GM12878 (cell line): Measurements from ENCODE around the gene PLPP1. TPM values are rescaled to one million over a fixed set of nuclear protein-coding genes. Genes with fewer than 3 reads are reported as not detected.

Experiments
- ATAC-seq: fragments of 200-7000 bp; cut with Tn5 transposase; 3 replicates; pipeline ENCODE4 v1.9.1; 2020; ENCODE audit warnings: mild to moderate bottlenecking, moderate library complexity
- BruUV-seq: library from RNA; stranded (reverse); fragments of 400-500 nt; replicated peaks from 2 replicates; lab custom pipeline; 2021; lab: Mats Ljungman, UMichigan
- CTCF ChIA-PET: fragments of 300-600 bp; sonication (Branson Sonifier 250); formaldehyde crosslinking; extraction: SDS; loops from one replicate; lab custom pipeline; 2021; ENCODE audit warnings: inconsistent platforms; lab: Yijun Ruan, JAX
- POLR2A ChIA-PET: fragments of 350-600 bp; formaldehyde crosslinking; extraction: SDS; loops from one replicate; lab custom pipeline; 2021; ENCODE audit warnings: inconsistent platforms; lab: Charles Lee
- RAD21 ChIA-PET: fragments of 300-600 bp; sonication (Branson Sonifier 250); formaldehyde crosslinking; loops from one replicate; lab custom pipeline; 2023; ENCODE audit warnings: antibody characterized with exemption; ENCODE audit not compliant: unreplicated experiment; lab: Charles Lee
- SMC1A ChIA-PET: fragments of 300-600 bp; sonication (Branson Sonifier 250); formaldehyde crosslinking; loops from one replicate; lab custom pipeline; 2023; ENCODE audit not compliant: unreplicated experiment, uncharacterized antibody; lab: Charles Lee
- DNase-seq: peaks from one replicate; pipeline ENCODE4 v3.0.0-alpha.2; 2011; ENCODE audit warnings: low read depth, low spot score
- FAIRE-seq: peaks from 3 replicates; lab custom pipeline; 2011; peaks lifted over from hg19 to GRCh38; lab: Jason Lieb, UNC
- H2AFZ ChIP-seq: 2 replicates; pipeline ENCODE4 v1.6.0; 2011; ENCODE audit warnings: low read depth, low read length, control low read depth; ENCODE audit not compliant: control insufficient read depth
- H3K27ac ChIP-seq: 2 replicates; pipeline ENCODE4 v1.5.1; 2011; ENCODE audit warnings: control low read depth; ENCODE audit not compliant: control insufficient read depth, insufficient read depth
- H3K27me3 ChIP-seq, 2 experiments: replicated peaks in 1 of 2; 2 replicates each; pipeline versions ENCODE4 v1.6.0 to v1.6.1; 2011; ENCODE audit warnings: low read length in 1 of 2; ENCODE audit not compliant: control insufficient read depth in 2 of 2, insufficient read depth in 2 of 2
- H3K36me3 ChIP-seq, 2 experiments: 2 replicates each; pipeline ENCODE4 v1.5.1; 2011; ENCODE audit warnings: low read length in 1 of 2; ENCODE audit not compliant: control insufficient read depth in 2 of 2, insufficient read depth in 2 of 2
- H3K4me1 ChIP-seq: 2 replicates; pipeline ENCODE4 v1.6.1; 2011; ENCODE audit warnings: mild to moderate bottlenecking, low read length, moderate library complexity, mixed read lengths; ENCODE audit not compliant: control insufficient read depth, insufficient read depth
- H3K4me2 ChIP-seq: 2 replicates; pipeline ENCODE4 v1.6.0; 2011; ENCODE audit warnings: control low read depth; ENCODE audit not compliant: control insufficient read depth, insufficient read depth
- H3K4me3 ChIP-seq: fragments of 200-600 bp; sonication (generic); 2 replicates; pipeline ENCODE4 v1.5.1; 2016
- H3K79me2 ChIP-seq: 2 replicates; pipeline ENCODE4 v1.6.0; 2011; ENCODE audit warnings: low read length; ENCODE audit not compliant: control insufficient read depth, insufficient read depth
- H3K9ac ChIP-seq: 2 replicates; pipeline ENCODE4 v1.8.0; 2011; ENCODE audit warnings: low read length, control low read depth, mixed read lengths; ENCODE audit not compliant: control insufficient read depth, insufficient read depth
- H3K9me3 ChIP-seq: replicated peaks from 3 replicates; pipeline ENCODE4 v1.5.1; 2011; ENCODE audit warnings: mild to moderate bottlenecking, low read length; ENCODE audit not compliant: control insufficient read depth, insufficient read depth
- H4K20me1 ChIP-seq: 2 replicates; pipeline ENCODE4 v1.6.0; 2011; ENCODE audit not compliant: control insufficient read depth, insufficient read depth
- EP300 ChIP-seq, 2 experiments: fragments of 150-350 bp in 1 of 2; IDR thresholded peaks; 2 replicates each; pipeline ENCODE4 v1.6.1; 2011 to 2012; ENCODE audit warnings: low read depth in 2 of 2, low read length in 2 of 2, borderline replicate concordance in 1 of 2, improper control_type of control experiment in 1 of 2, inconsistent platforms in 1 of 2; ENCODE audit not compliant: control insufficient read depth in 1 of 2
- FOXK2 ChIP-seq: fragments of 450-650 bp; IDR thresholded peaks from 2 replicates; pipeline ENCODE4 v1.6.1; 2017; ENCODE audit warnings: mild to moderate bottlenecking, moderate library complexity
- MTA2 ChIP-seq: fragments of 450-650 bp; IDR thresholded peaks from 2 replicates; pipeline ENCODE4 v1.6.1; 2016; ENCODE audit warnings: low read depth, mild to moderate bottlenecking, moderate library complexity
- MYC ChIP-seq: IDR thresholded peaks from 2 replicates; pipeline ENCODE4 v1.6.1; 2011; ENCODE audit warnings: mild to moderate bottlenecking, low read length, moderate library complexity, inconsistent platforms; ENCODE audit not compliant: insufficient read depth, insufficient replicate concordance, insufficient read length, severe bottlenecking
- PML ChIP-seq: IDR thresholded peaks from 2 replicates; pipeline ENCODE4 v1.6.1; 2012; ENCODE audit warnings: low read length, inconsistent platforms
- POLR2AphosphoS5 ChIP-seq: IDR thresholded peaks from 2 replicates; pipeline ENCODE4 v1.6.1; 2011; ENCODE audit warnings: mild to moderate bottlenecking, low read length, inconsistent platforms
- POU2F2 ChIP-seq: IDR thresholded peaks from 3 replicates; pipeline ENCODE4 v1.6.1; 2011; ENCODE audit warnings: low read depth, mild to moderate bottlenecking, low read length, borderline replicate concordance
- SPI1 ChIP-seq: IDR thresholded peaks from 2 replicates; pipeline ENCODE4 v1.6.1; 2011; ENCODE audit warnings: low read depth, mild to moderate bottlenecking, low read length, moderate library complexity, borderline replicate concordance; ENCODE audit not compliant: insufficient read depth
- ZNF384 ChIP-seq: IDR thresholded peaks from 2 replicates; pipeline ENCODE4 v1.6.1; 2012; ENCODE audit warnings: low read depth, mild to moderate bottlenecking, low read length, improper control_type of control experiment, borderline replicate concordance
- WGBS: methylation state at CpG from one replicate; pipeline ENCODE4 v1.1.6; 2016; ENCODE audit warnings: low lambda C conversion rate; ENCODE audit not compliant: insufficient replicate concordance, insufficient coverage; ENCODE audit errors: missing lambda C conversion rate; 5-methylcytosine and 5-hydroxymethylcytosine counted together
- in situ Hi-C: fragments of 300-500 bp; cut with MboI; formaldehyde crosslinking; loops from 9 replicates; pipeline ENCODE4 v1.14.3; 2018; ENCODE audit warnings: mixed read lengths
- intact Hi-C: fragments of 100-400 bp; cut with micrococcal nuclease; formaldehyde crosslinking; loops from one replicate; pipeline ENCODE4 v1.14.2; 2022; ENCODE audit not compliant: unreplicated experiment
- polyA plus RNA-seq, 11 experiments: library from polyadenylated mRNA; depleted of rRNA in 4 of 11; unstranded in 6 of 11; stranded (reverse) in 5 of 11; fragments of >200 nt; fragmentation: Nextera tagmentation in 4 of 11; fragmentation: Illumina TruSeq in 1 of 11; extraction: Ambion mirVana in 4 of 11; extraction: Trizol in 1 of 11; gene quantifications; 1 replicate in 1 of 11; 2 replicates in 10 of 11; pipeline versions ENCODE4 v1.2.1 to v1.2.3, GENCODE V29; 2011 to 2016; ENCODE audit warnings: inconsistent platforms in 2 of 11, missing spikeins in 2 of 11, low read depth in 1 of 11
- total RNA-seq, 4 experiments: library from RNA; depleted of rRNA in 3 of 4; stranded (reverse); fragments of >200 nt in 3 of 4; fragmentation: Illumina TruSeq in 1 of 4; extraction: Trizol in 1 of 4; gene quantifications; 2 replicates each; pipeline versions ENCODE4 v1.2.1 to v1.2.3, GENCODE V29; 2013 to 2021
- TF ChIP-seq, protein P1 (sequence below): IDR thresholded peaks from 2 replicates; pipeline ENCODE4 v1.6.1; 2012; ENCODE audit warnings: low read depth, low read length, improper control_type of control experiment

Gene PLPP1
- total and polyA plus RNA-seq, 10 of the 15 experiments (the other 5 are each of a cell fraction or from before 2014, with no cell fraction given) = 3.0 to 11.3 (median 8.1) TPM

DNA sequence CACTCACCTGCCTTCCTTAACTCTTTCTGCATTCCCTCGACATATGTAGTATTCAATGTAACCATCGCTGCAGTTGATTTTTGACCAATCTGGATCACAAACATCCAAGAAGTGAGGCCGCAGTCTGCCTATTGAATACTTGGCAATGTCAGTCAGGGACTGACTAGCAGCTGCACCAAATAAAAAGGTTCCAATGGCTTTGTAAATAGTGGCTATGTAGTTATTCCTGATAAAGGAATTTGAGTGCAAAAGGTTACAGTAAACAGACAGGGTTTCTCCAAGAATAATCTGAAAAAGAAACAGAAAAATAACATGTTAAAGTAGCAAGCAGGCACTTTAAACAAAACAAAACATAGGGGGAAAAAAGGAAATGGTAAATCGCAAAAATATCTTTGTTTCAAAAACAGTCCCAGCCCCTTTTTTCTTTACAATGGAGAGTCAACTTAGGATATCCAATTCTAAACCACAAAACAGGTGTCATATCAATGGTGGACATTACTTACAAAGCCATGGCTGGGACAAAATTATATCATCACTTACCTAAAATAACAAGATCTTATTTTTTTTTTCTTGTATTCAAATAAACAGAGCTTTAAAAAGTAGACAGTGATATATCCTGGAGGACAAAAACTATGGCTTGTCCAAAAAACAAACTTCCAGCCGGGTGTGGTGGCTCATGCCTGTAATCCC is 66.8 kb downstream of the PLPP1 start:
- Histone ChIP-seq H2AFZ (no peak overlapping the region), H3K4me2 (no peak overlapping the region), H3K9ac (no peak overlapping the region), H3K9me3 (no peaks in the 10 kb centered on the region), H4K20me1 (no peaks in the 10 kb centered on the region), H3K36me3 (no peaks in the 10 kb centered on the region), H3K27ac (no peak overlapping the region), H3K27me3 (no peaks in the 10 kb centered on the region), H3K4me3 (no peak overlapping the region), H3K4me1 (no peaks in the 10 kb centered on the region), H3K79me2 (no peaks in the 10 kb centered on the region)
- ATAC-seq (no peak), FAIRE-seq (no peak), DNase-seq (no peak)
- ChIA-PET POLR2A (no interaction called here), RAD21 (no interaction called here), SMC1A (interaction anchor here (0.6 kb wide), 1 partner anchor 1663 kb away, joined by 3 read pairs; no protein-coding TSS in a partner anchor), CTCF (no interaction called here)
- in situ Hi-C loops (no loop called here), intact Hi-C loops (no loop called here)
- no peak for TF ChIP-seq POU2F2
- no peak for TF ChIP-seq MYC
- no peak for TF ChIP-seq FOXK2
- no peak for TF ChIP-seq PML
- no peak for TF ChIP-seq ZNF384
- TF ChIP-seq, protein P1, sequence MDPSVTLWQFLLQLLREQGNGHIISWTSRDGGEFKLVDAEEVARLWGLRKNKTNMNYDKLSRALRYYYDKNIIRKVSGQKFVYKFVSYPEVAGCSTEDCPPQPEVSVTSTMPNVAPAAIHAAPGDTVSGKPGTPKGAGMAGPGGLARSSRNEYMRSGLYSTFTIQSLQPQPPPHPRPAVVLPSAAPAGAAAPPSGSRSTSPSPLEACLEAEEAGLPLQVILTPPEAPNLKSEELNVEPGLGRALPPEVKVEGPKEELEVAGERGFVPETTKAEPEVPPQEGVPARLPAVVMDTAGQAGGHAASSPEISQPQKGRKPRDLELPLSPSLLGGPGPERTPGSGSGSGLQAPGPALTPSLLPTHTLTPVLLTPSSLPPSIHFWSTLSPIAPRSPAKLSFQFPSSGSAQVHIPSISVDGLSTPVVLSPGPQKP = no peak
- TF ChIP-seq MTA2 = no peak
- no peak for TF ChIP-seq SPI1
- TF ChIP-seq POLR2AphosphoS5 = no peak
- TF ChIP-seq EP300 (IDR thresholded peaks at IDR 0.05; ENCODE audit: borderline replicate concordance in 1 of 2, control insufficient read depth in 1 of 2, low read depth in 2 of 2, low read length in 2 of 2) = no peak
- WGBS = 95% methylated on average over 5 of the region's 5 CpGs
- BruUV-seq = no TSS peak
